Measurements from ENCODE around the gene PLXNB3.

PLXNB3 gene

GRCh38 chrX:153781428-153782047 lies 17.5 kb downstream of the PLXNB3 start:
- peaks cover 3% of the 10 kb centered on the region for H3K4me1 ChIP-seq (ENCODE audit: insufficient read depth, insufficient read length)
- H3K9ac ChIP-seq (ENCODE audit: insufficient read length, low read depth), result no peak overlapping the region
- DNase-seq (ENCODE audit: low read depth, low spot score), result no peak

GRCh38 chrX:153782313-153782712 lies 18.3 kb downstream of the PLXNB3 start:
- Histone ChIP-seq H3K9me3 (ENCODE audit: insufficient read depth, low read length) (no peaks in the 10 kb centered on the region), H3K36me3 (ENCODE audit: insufficient read depth, insufficient read length, low read length) (peaks cover 15% of the 10 kb centered on the region), H3K9ac (ENCODE audit: insufficient read length, low read depth) (no peak overlapping the region), H3K4me1 (ENCODE audit: insufficient read depth, insufficient read length) (peaks cover 3% of the 10 kb centered on the region), H3K4me3 (ENCODE audit: insufficient read length, low read depth) (no peak overlapping the region), H3K27me3 (ENCODE audit: insufficient read depth, insufficient read length) (no peaks in the 10 kb centered on the region)
- TF ChIP-seq ZNF274 (IDR thresholded peaks at IDR 0.05; ENCODE audit: low read depth, low read length) (no peak), YY1 (IDR thresholded peaks at IDR 0.05; ENCODE audit: insufficient read depth, insufficient read length) (no peak), SUZ12 (IDR thresholded peaks at IDR 0.05; ENCODE audit: extremely low read depth, insufficient read depth, insufficient read length) (no peak)
- DNase-seq (ENCODE audit: low read depth, low spot score), result no peak

More at GRCh38 chrX:153781428-153782047, 17.5 kb downstream of the PLXNB3 start:
- Histone ChIP-seq H3K36me3 (ENCODE audit: insufficient read depth, insufficient read length, low read length) (peaks cover 10% of the 10 kb centered on the region), H3K4me3 (ENCODE audit: insufficient read length, low read depth) (no peak overlapping the region), H3K27me3 (ENCODE audit: insufficient read depth, insufficient read length) (no peaks in the 10 kb centered on the region), H3K9me3 (ENCODE audit: insufficient read depth, low read length) (no peaks in the 10 kb centered on the region)
- TF ChIP-seq ZNF274 (IDR thresholded peaks at IDR 0.05; ENCODE audit: low read depth, low read length) (no peak), SUZ12 (IDR thresholded peaks at IDR 0.05; ENCODE audit: extremely low read depth, insufficient read depth, insufficient read length) (no peak), YY1 (IDR thresholded peaks at IDR 0.05; ENCODE audit: insufficient read depth, insufficient read length) (no peak)

- no peak for TF ChIP-seq SUZ12 (IDR thresholded peaks at IDR 0.05; ENCODE audit: extremely low read depth, insufficient read depth, insufficient read length)
- no peak for TF ChIP-seq YY1 (IDR thresholded peaks at IDR 0.05; ENCODE audit: insufficient read depth, insufficient read length)
- no peak for TF ChIP-seq ZNF274 (IDR thresholded peaks at IDR 0.05; ENCODE audit: low read depth, low read length)
Measured at GRCh38 chrX:153782871-153783270, 18.8 kb downstream of the PLXNB3 start.

GRCh38 chrX:153783378-153784013 lies 19.4 kb downstream of the PLXNB3 start:
- no peak for TF ChIP-seq YY1 (IDR thresholded peaks at IDR 0.05; ENCODE audit: insufficient read depth, insufficient read length)
- TF ChIP-seq SUZ12 (IDR thresholded peaks at IDR 0.05; ENCODE audit: extremely low read depth, insufficient read depth, insufficient read length), result no peak
- TF ChIP-seq ZNF274 (IDR thresholded peaks at IDR 0.05; ENCODE audit: low read depth, low read length), result no peak
- Histone ChIP-seq H3K4me1 (ENCODE audit: insufficient read depth, insufficient read length) (peaks cover 3% of the 10 kb centered on the region), H3K36me3 (ENCODE audit: insufficient read depth, insufficient read length, low read length) (peaks cover 21% of the 10 kb centered on the region), H3K9me3 (ENCODE audit: insufficient read depth, low read length) (no peaks in the 10 kb centered on the region), H3K9ac (ENCODE audit: insufficient read length, low read depth) (no peak overlapping the region), H3K4me3 (ENCODE audit: insufficient read length, low read depth) (no peak overlapping the region), H3K27me3 (ENCODE audit: insufficient read depth, insufficient read length) (no peaks in the 10 kb centered on the region)
- no peak for DNase-seq (ENCODE audit: low read depth, low spot score)

More at GRCh38 chrX:153782871-153783270, 18.8 kb downstream of the PLXNB3 start:
- H3K4me1 ChIP-seq (ENCODE audit: insufficient read depth, insufficient read length), result peaks cover 3% of the 10 kb centered on the region
- H3K36me3 ChIP-seq (ENCODE audit: insufficient read depth, insufficient read length, low read length), result peaks cover 21% of the 10 kb centered on the region
- no peak for DNase-seq (ENCODE audit: low read depth, low spot score)
- no peaks in the 10 kb centered on the region for H3K9me3 ChIP-seq (ENCODE audit: insufficient read depth, low read length)
- no peak overlapping the region for H3K4me3 ChIP-seq (ENCODE audit: insufficient read length, low read depth)
- no peak overlapping the region for H3K9ac ChIP-seq (ENCODE audit: insufficient read length, low read depth)
- H3K27me3 ChIP-seq (ENCODE audit: insufficient read depth, insufficient read length), result no peaks in the 10 kb centered on the region

- no peaks in the 10 kb centered on the region for H3K27me3 ChIP-seq (ENCODE audit: insufficient read depth, insufficient read length)
- H3K4me1 ChIP-seq (ENCODE audit: insufficient read depth, insufficient read length), result peaks cover 3% of the 10 kb centered on the region
- no peak overlapping the region for H3K4me3 ChIP-seq (ENCODE audit: insufficient read length, low read depth)
- no peak overlapping the region for H3K9ac ChIP-seq (ENCODE audit: insufficient read length, low read depth)
- DNase-seq (ENCODE audit: low read depth, low spot score), result no peak
- no peaks in the 10 kb centered on the region for H3K9me3 ChIP-seq (ENCODE audit: insufficient read depth, low read length)
- peaks cover 21% of the 10 kb centered on the region for H3K36me3 ChIP-seq (ENCODE audit: insufficient read depth, insufficient read length, low read length)
- TF ChIP-seq ZNF274 (IDR thresholded peaks at IDR 0.05; ENCODE audit: low read depth, low read length) (no peak), YY1 (IDR thresholded peaks at IDR 0.05; ENCODE audit: insufficient read depth, insufficient read length) (no peak), SUZ12 (IDR thresholded peaks at IDR 0.05; ENCODE audit: extremely low read depth, insufficient read depth, insufficient read length) (no peak)
Measured at GRCh38 chrX:153784325-153784967, 20.4 kb downstream of the PLXNB3 start.

- H3K4me1 ChIP-seq (ENCODE audit: insufficient read depth, insufficient read length), result no peaks in the 10 kb centered on the region
- peaks cover 33% of the 10 kb centered on the region for H3K36me3 ChIP-seq (ENCODE audit: insufficient read depth, insufficient read length, low read length)
- no peak overlapping the region for H3K4me3 ChIP-seq (ENCODE audit: insufficient read length, low read depth)
- no peaks in the 10 kb centered on the region for H3K27me3 ChIP-seq (ENCODE audit: insufficient read depth, insufficient read length)
- H3K9me3 ChIP-seq (ENCODE audit: insufficient read depth, low read length), result no peaks in the 10 kb centered on the region
- DNase-seq (ENCODE audit: low read depth, low spot score), result no peak
- no peak for TF ChIP-seq SUZ12 (IDR thresholded peaks at IDR 0.05; ENCODE audit: extremely low read depth, insufficient read depth, insufficient read length)
- TF ChIP-seq YY1 (IDR thresholded peaks at IDR 0.05; ENCODE audit: insufficient read depth, insufficient read length), result no peak
- no peak for TF ChIP-seq ZNF274 (IDR thresholded peaks at IDR 0.05; ENCODE audit: low read depth, low read length)
- no peak overlapping the region for H3K9ac ChIP-seq (ENCODE audit: insufficient read length, low read depth)
Measured at GRCh38 chrX:153786669-153787068, 22.6 kb downstream of the PLXNB3 start.

GRCh38 chrX:153789654-153790053 lies 25.6 kb downstream of the PLXNB3 start:
- H3K4me1 ChIP-seq (ENCODE audit: insufficient read depth, insufficient read length), result no peaks in the 10 kb centered on the region
- TF ChIP-seq SUZ12 (IDR thresholded peaks at IDR 0.05; ENCODE audit: extremely low read depth, insufficient read depth, insufficient read length) (no peak), YY1 (IDR thresholded peaks at IDR 0.05; ENCODE audit: insufficient read depth, insufficient read length) (no peak), ZNF274 (IDR thresholded peaks at IDR 0.05; ENCODE audit: low read depth, low read length) (no peak)
- H3K36me3 ChIP-seq (ENCODE audit: insufficient read depth, insufficient read length, low read length), result peaks cover 43% of the 10 kb centered on the region
- H3K9ac ChIP-seq (ENCODE audit: insufficient read length, low read depth), result no peak overlapping the region
- no peak overlapping the region for H3K4me3 ChIP-seq (ENCODE audit: insufficient read length, low read depth)
- no peaks in the 10 kb centered on the region for H3K9me3 ChIP-seq (ENCODE audit: insufficient read depth, low read length)
- H3K27me3 ChIP-seq (ENCODE audit: insufficient read depth, insufficient read length), result no peaks in the 10 kb centered on the region
- DNase-seq (ENCODE audit: low read depth, low spot score), result no peak
